HL-60 (cell line): Measurements from ENCODE around the gene GNG12.

Source experiments
- DNase-seq, 2 experiments: peaks; one replicate each; pipeline ENCODE4 v3.0.0-alpha.2; 2010 to 2020; ENCODE audit warnings: low read depth in 1 of 2, low spot score in 1 of 2
- H3K27ac ChIP-seq: fragments of 250-450 bp; sonication (Bioruptor Pico); replicated peaks from 2 replicates; pipeline ENCODE4 v1.5.1; 2020; ENCODE audit warnings: mild to moderate bottlenecking, moderate library complexity
- H3K27me3 ChIP-seq: fragments of 250-450 bp; sonication (Bioruptor Pico); 2 replicates; pipeline ENCODE4 v1.5.1; 2021; ENCODE audit warnings: mild to moderate bottlenecking, moderate library complexity; ENCODE audit not compliant: insufficient read depth, poor library complexity, severe bottlenecking
- H3K4me3 ChIP-seq: replicated peaks from 2 replicates; pipeline ENCODE4 v1.5.1; 2011; ENCODE audit warnings: mild to moderate bottlenecking, control low read depth, low read length; ENCODE audit not compliant: insufficient read depth
- GABPA ChIP-seq: IDR thresholded peaks from 2 replicates; pipeline ENCODE4 v1.6.1; 2012; ENCODE audit warnings: low read depth
- POLR2AphosphoS5 ChIP-seq: IDR thresholded peaks from 2 replicates; pipeline ENCODE4 v1.6.1; 2012; ENCODE audit warnings: low read depth
- SPI1 ChIP-seq: IDR thresholded peaks from 2 replicates; pipeline ENCODE4 v1.6.1; 2012; ENCODE audit warnings: low read depth, mild to moderate bottlenecking, borderline replicate concordance
- TF ChIP-seq, protein P1 (sequence below): IDR thresholded peaks from one replicate; pipeline ENCODE4 v1.5.1; 2011; ENCODE audit warnings: low read length, control low read depth, inconsistent platforms; ENCODE audit not compliant: insufficient read depth
- TF ChIP-seq, protein P2 (sequence below): IDR thresholded peaks from 2 replicates; pipeline ENCODE4 v1.6.1; 2012; ENCODE audit warnings: low read depth; ENCODE audit not compliant: insufficient replicate concordance

GNG12 gene

DNA sequence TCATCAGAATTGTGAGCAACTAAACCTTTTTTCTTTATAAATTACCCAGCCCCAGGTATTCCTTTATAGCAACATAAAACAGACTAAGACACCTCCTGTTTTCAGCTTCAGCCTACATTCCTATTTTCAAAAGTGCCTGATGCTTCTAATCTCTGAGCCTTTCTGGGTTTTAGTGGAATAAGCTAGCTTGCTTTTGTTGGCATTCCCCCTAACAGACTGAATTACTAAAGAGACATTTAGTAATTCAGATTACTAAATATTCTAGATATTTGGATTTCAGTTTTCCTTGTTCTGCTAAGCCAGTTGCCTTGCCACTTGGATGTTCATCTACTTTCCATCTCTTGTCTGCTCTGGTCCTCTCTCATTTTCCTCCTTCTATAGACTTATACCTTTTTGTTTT lies 10.5 kb upstream of the GNG12 start:
- TF ChIP-seq, protein P1, sequence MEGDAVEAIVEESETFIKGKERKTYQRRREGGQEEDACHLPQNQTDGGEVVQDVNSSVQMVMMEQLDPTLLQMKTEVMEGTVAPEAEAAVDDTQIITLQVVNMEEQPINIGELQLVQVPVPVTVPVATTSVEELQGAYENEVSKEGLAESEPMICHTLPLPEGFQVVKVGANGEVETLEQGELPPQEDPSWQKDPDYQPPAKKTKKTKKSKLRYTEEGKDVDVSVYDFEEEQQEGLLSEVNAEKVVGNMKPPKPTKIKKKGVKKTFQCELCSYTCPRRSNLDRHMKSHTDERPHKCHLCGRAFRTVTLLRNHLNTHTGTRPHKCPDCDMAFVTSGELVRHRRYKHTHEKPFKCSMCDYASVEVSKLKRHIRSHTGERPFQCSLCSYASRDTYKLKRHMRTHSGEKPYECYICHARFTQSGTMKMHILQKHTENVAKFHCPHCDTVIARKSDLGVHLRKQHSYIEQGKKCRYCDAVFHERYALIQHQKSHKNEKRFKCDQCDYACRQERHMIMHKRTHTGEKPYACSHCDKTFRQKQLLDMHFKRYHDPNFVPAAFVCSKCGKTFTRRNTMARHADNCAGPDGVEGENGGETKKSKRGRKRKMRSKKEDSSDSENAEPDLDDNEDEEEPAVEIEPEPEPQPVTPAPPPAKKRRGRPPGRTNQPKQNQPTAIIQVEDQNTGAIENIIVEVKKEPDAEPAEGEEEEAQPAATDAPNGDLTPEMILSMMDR, result no peak
- TF ChIP-seq, protein P2, sequence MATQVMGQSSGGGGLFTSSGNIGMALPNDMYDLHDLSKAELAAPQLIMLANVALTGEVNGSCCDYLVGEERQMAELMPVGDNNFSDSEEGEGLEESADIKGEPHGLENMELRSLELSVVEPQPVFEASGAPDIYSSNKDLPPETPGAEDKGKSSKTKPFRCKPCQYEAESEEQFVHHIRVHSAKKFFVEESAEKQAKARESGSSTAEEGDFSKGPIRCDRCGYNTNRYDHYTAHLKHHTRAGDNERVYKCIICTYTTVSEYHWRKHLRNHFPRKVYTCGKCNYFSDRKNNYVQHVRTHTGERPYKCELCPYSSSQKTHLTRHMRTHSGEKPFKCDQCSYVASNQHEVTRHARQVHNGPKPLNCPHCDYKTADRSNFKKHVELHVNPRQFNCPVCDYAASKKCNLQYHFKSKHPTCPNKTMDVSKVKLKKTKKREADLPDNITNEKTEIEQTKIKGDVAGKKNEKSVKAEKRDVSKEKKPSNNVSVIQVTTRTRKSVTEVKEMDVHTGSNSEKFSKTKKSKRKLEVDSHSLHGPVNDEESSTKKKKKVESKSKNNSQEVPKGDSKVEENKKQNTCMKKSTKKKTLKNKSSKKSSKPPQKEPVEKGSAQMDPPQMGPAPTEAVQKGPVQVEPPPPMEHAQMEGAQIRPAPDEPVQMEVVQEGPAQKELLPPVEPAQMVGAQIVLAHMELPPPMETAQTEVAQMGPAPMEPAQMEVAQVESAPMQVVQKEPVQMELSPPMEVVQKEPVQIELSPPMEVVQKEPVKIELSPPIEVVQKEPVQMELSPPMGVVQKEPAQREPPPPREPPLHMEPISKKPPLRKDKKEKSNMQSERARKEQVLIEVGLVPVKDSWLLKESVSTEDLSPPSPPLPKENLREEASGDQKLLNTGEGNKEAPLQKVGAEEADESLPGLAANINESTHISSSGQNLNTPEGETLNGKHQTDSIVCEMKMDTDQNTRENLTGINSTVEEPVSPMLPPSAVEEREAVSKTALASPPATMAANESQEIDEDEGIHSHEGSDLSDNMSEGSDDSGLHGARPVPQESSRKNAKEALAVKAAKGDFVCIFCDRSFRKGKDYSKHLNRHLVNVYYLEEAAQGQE, result no peak
- TF ChIP-seq GABPA, result no peak
- no peak for TF ChIP-seq SPI1
- no peak for TF ChIP-seq POLR2AphosphoS5
- Histone ChIP-seq H3K27ac (no peak overlapping the region), H3K4me3 (no peak overlapping the region), H3K27me3 (peaks cover 5% of the 10 kb centered on the region)
- DNase-seq, result no peak

DNA sequence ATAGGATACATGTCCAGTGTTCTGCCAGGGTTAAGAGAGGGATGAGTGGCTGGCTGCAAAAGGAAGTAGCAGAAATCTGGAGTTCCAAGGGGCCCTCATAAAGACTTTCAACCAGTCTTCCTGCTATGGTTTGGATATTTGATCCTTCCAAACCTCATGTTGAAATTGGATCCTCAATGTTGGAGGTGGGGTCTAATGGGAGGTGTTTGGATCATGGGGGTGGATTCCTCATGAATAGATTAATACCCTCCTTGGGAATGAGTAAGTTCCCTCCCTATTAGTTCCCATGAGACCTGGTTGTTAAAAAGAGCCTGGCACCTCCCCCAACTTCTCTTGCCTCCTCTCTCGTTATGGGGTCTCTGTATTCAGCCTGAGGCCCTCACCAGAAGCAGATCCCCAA lies 10.1 kb upstream of the GNG12 start:
- Histone ChIP-seq H3K4me3 (no peak overlapping the region), H3K27me3 (peaks cover 9% of the 10 kb centered on the region), H3K27ac (no peak overlapping the region)
- TF ChIP-seq GABPA, result no peak
- TF ChIP-seq SPI1, result no peak
- TF ChIP-seq, protein P2, result no peak
- TF ChIP-seq, protein P1, result no peak
- TF ChIP-seq POLR2AphosphoS5, result no peak
- DNase-seq, result no peak

DNA sequence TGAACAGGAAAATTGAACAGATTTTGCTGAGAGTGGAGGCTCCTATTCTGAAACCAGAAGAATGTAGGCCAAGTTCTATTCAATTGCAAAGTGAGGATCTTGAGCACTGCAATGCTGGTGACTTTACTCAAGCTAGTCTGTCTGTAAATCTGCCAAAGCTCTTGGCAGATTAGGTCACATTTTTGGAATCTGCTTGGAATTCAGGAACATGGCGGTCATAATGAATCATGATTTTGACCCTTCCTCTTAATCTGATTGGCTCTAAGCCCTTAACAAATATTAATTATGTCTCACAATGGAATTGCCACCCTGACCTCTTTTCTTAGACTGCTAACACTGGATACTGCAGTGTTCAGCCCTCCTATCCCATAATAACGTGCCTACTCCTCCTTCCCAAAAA lies 7.2 kb upstream of the GNG12 start:
- Histone ChIP-seq H3K27ac (no peak overlapping the region), H3K27me3 (peaks cover 12% of the 10 kb centered on the region), H3K4me3 (no peak overlapping the region)
- TF ChIP-seq GABPA (no peak), SPI1 (no peak), POLR2AphosphoS5 (no peak)
- TF ChIP-seq, protein P2, result no peak
- TF ChIP-seq, protein P1, result no peak
- no peak for DNase-seq
